Measurements from ENCODE around the gene DRC1. TPM values are rescaled to one million over a fixed set of nuclear protein-coding genes. Genes with fewer than 3 reads are reported as not detected.

The DRC1 gene
- total RNA-seq, 1 experiment from 2014 or later: not detected

- no peak overlapping the region for H2BK20ac ChIP-seq (ENCODE audit: low read depth, low read length, poor library complexity, severe bottlenecking)
- no peaks in the 10 kb centered on the region for H3K9me3 ChIP-seq (ENCODE audit: control insufficient read depth, low read depth, low read length)
- no peak overlapping the region for H3K9ac ChIP-seq (ENCODE audit: extremely low read depth, insufficient read length, low read length)
- H2BK15ac ChIP-seq (ENCODE audit: low read depth, low read length): no peak overlapping the region
- no peak overlapping the region for H4K5ac ChIP-seq (ENCODE audit: insufficient read length, low read depth, low read length)
- no peak overlapping the region for H3T11ph ChIP-seq (ENCODE audit: low read length)
- H2BK120ac ChIP-seq (ENCODE audit: low read depth, low read length, poor library complexity, severe bottlenecking): no peak overlapping the region
- H3K4ac ChIP-seq (ENCODE audit: low read depth, low read length): no peak overlapping the region
- H3K79me2 ChIP-seq (ENCODE audit: insufficient read depth, low read length): no peaks in the 10 kb centered on the region
- H3K4me1 Mint-ChIP-seq: peaks cover 0 to 7% of the 10 kb centered on the region in 2 experiments; a peak in 1 of 4 replicates
- H2BK12ac ChIP-seq (ENCODE audit: insufficient read length, low read depth, low read length): no peak overlapping the region
- no peak overlapping the region for H2AK5ac ChIP-seq (ENCODE audit: insufficient read length, low read length)
- H3K23ac ChIP-seq (ENCODE audit: insufficient read length, low read depth, low read length): no peak overlapping the region
- no peak overlapping the region for H3K14ac ChIP-seq (ENCODE audit: insufficient read depth, low read length)
- no peak overlapping the region for H3K4me3 Mint-ChIP-seq
- DNase-seq: no peak
- H3K4me1 ChIP-seq (ENCODE audit: insufficient read depth, low read length): 0 out of 2 replicates have a peak, but pooled peaks cover 1% of the 10 kb centered on the region
- no peak overlapping the region for H4K8ac ChIP-seq (replicated peaks; ENCODE audit: insufficient read length, low read depth, low read length)
- no peaks in the 10 kb centered on the region for H3K79me1 ChIP-seq (ENCODE audit: insufficient read depth, low read depth, low read length, poor library complexity, severe bottlenecking)
- H3K18ac ChIP-seq (ENCODE audit: insufficient read length, low read depth, low read length): no peak overlapping the region
- H3K56ac ChIP-seq (ENCODE audit: insufficient read length, low read depth, low read length): no peak overlapping the region
- no peak overlapping the region for H3K4me2 ChIP-seq (ENCODE audit: insufficient read depth, insufficient read length, low read length)
- WGBS (ENCODE audit: extremely low coverage, insufficient read length, low lambda C conversion rate): no CpG with 5 or more reads among the region's 2 CpGs
- H4K20me1 ChIP-seq (ENCODE audit: control insufficient read depth, insufficient read depth, insufficient read length): no peaks in the 10 kb centered on the region
- H3K36me3 Mint-ChIP-seq (ENCODE audit: insufficient read depth in 1 of 3, low read depth in 3 of 3): no peaks in the 10 kb centered on the region
- no peak overlapping the region for H3K27ac Mint-ChIP-seq
- no peak overlapping the region for H2AFZ ChIP-seq (ENCODE audit: low read length)
- H3K9me3 Mint-ChIP-seq: no peaks in the 10 kb centered on the region
- no peak overlapping the region for H2BK5ac ChIP-seq (ENCODE audit: insufficient read length, low read length)
- H3K27ac ChIP-seq (ENCODE audit: insufficient read length, low read depth, low read length): no peak overlapping the region
- TF ChIP-seq CTCF (conservative IDR thresholded peaks at IDR 0.05): no peak
- peaks cover 3% of the 10 kb centered on the region for H3K23me2 ChIP-seq (ENCODE audit: insufficient read length, low read depth, low read length, poor library complexity, severe bottlenecking)
- H3K27me3 Mint-ChIP-seq (ENCODE audit: low read depth): peaks cover 3% of the 10 kb centered on the region; the same call in 1 of the 2 replicates
- H3K27me3 ChIP-seq (ENCODE audit: insufficient read depth, low read length): no peaks in the 10 kb centered on the region
- H4K91ac ChIP-seq (ENCODE audit: insufficient read length, low read depth, low read length): no peak overlapping the region
These were observed 31.1 kb downstream of the DRC1 start for GRCh38 chr2:26432859-26433258.
